Prostate gland (tissue), 2 donors: ENCODE data around the gene DNAH10.

Experiments
- CTCF ChIP-seq, 4 experiments: fragments of 200-600 bp in 2 of 4; fragments of 450-650 bp in 2 of 4; sonication (generic) in 2 of 4; IDR thresholded peaks; 1 replicate in 3 of 4; 2 replicates in 1 of 4; pipeline ENCODE4 v1.5.1; 2016 to 2019; ENCODE audit warnings: antibody characterized with exemption in 4 of 4, mild to moderate bottlenecking in 2 of 4, moderate library complexity in 2 of 4
- POLR2A ChIP-seq: fragments of 450-650 bp; IDR thresholded peaks from one replicate; pipeline ENCODE4 v1.6.1; 2016; ENCODE audit warnings: antibody characterized with exemption, mild to moderate bottlenecking

- TF ChIP-seq POLR2A (no peak), CTCF (IDR thresholded peaks at IDR 0.05) (no peak)
These were observed 27.8 kb upstream of the DNAH10 start for GRCh38 chr12:123734268-123734667.
